ENCODE measurements around the gene FAM174C.

The FAM174C gene

DNA sequence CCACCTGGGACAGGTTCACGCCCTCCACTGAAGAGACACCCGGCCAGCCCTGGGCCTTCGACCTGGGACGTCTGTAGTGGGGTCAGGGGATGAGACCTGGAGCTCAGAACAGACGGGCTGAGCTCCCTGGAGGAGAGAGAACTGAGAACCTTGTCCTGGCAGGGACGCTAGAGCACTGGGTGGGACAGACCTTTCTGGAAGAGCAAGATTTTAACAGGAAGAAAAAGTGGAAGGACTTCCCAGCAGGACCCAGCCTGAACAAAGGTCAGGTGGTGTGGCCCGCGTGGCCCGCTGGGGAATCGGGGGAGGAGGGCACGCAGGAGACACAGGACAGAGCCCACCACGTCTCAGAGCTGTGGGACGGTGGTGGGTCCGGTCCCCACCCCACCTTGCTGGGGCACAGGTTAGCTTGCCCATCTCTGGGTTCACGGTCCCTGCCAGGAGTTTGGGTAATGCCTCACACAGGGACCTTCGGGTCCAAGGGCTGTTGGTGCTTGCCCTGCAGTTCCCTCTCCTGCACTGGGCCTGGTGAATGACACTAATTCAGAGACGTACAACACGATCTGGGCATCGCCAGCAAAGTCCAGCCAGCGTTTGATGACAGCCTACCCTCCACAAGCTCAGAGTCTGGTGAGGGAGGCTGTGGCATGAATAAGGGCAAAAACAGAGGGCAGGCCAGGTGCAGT, 9.1 kb downstream of the FAM174C start:
- in situ Hi-C loops (cut with MboI; ENCODE audit: low sequenced_read_pairs), result no loop called here

GRCh38 chr19:1284979-1285736, 9.8 kb downstream of the FAM174C start:
- in situ Hi-C loops (cut with MboI; ENCODE audit: low sequenced_read_pairs), result no loop called here

- in situ Hi-C loops (cut with MboI; ENCODE audit: low sequenced_read_pairs), result no loop called here
Observed at GRCh38 chr19:1285737-1286360, 10.5 kb downstream of the FAM174C start, which contains the start of gene EFNA2. Gene EFNA2, plus strand, starts transcription at chr19:1285873. Its CDS starts 296 bp downstream, at chr19:1286169.

GRCh38 chr19:1286487-1287353, 11.4 kb downstream of the FAM174C start:
- in situ Hi-C loops (cut with MboI; ENCODE audit: low sequenced_read_pairs), result no loop called here

- in situ Hi-C loops (cut with MboI; ENCODE audit: low sequenced_read_pairs), result no loop called here
Observed at GRCh38 chr19:1287354-1288225, 12.3 kb downstream of the FAM174C start.

- in situ Hi-C loops (cut with MboI; ENCODE audit: low sequenced_read_pairs), result no loop called here
Observed at GRCh38 chr19:1288226-1288612, 12.9 kb downstream of the FAM174C start.

DNA sequence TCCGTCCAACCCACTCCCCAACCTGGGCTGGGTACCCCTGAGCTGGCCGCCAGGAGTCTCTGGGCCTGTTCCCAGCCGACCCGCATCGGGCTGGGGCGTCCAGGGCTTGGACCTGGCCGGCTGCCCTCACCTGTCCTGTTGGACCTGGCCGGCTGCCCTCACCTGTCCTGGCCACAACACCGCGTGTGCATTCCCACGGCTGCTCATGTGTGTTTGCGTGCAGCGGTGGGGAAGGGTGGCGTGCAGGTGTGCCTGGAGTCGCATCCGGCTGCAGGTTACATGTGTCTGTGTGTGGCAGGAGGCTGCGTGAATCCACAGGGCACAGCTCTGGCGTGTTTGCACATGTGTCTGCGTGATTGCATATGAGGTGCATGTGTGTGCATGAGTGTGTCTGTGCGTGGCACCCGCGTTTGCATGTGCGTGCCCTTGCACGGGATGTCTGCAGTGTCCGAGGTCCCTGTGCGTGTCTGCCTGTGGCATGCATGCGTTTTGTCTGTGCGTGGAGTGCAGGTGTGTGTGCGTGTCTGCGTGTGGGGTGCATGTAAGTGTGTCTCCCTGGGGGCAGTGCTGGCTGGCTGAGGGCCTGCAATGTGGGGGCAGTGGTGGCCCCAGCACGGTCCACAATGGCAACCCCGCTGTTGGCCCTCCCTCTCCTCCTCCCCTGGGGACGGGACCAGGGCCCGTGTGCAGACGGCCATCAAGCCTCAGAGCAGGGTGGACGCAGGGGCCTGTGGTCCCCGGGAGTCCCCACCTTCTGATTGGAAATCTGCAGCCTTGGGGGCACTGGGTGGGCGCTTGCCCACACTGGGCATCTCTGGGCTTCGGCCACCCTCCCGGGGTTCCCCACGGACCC, 13.7 kb downstream of the FAM174C start:
- in situ Hi-C loops (cut with MboI; ENCODE audit: low sequenced_read_pairs), result no loop called here

DNA sequence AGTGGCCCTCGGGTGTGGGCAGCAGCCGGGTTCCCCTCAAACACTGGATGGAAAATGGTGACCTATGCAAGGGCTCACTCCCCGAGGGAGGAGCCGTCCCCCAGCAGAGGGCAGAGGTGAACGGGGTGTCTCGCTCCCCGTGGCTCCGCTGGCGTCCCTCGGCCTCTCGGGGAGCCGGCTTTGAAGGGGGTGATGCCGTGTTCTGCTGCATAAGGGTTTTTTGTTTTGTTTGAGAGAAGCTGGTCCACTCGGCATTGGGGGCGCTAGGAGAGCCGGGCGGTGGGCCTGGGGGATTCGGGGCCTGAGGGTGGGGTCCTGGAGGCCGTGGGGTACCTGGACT, 14.3 kb downstream of the FAM174C start:
- in situ Hi-C loops (cut with MboI; ENCODE audit: low sequenced_read_pairs), result no loop called here

DNA sequence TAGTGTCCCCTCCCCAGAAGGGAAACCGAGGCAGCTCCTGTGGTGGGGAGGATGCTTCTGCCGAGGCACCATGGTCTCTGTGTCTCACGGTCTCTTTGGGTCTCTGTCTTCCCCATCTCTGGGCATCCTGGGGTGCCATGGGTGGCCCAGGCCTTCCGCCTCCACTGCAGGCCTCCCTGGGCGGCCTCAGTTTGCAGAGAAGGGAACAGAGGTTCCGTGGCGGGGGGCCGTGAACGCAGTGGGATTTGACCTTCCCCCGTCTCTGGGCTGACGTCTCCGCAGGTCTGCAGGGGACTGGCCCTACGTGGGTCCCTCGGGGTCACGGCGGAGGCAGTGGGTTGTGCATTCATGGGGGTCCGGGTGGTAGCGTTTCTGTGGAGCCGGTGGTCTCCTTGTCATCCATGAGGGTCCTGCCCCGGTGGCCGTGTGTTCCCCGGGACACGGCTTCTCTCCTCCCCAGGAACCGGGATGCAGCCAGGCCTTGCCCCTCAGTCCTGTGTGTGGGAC, 14.9 kb downstream of the FAM174C start:
- in situ Hi-C loops (cut with MboI; ENCODE audit: low sequenced_read_pairs), result no loop called here

DNA sequence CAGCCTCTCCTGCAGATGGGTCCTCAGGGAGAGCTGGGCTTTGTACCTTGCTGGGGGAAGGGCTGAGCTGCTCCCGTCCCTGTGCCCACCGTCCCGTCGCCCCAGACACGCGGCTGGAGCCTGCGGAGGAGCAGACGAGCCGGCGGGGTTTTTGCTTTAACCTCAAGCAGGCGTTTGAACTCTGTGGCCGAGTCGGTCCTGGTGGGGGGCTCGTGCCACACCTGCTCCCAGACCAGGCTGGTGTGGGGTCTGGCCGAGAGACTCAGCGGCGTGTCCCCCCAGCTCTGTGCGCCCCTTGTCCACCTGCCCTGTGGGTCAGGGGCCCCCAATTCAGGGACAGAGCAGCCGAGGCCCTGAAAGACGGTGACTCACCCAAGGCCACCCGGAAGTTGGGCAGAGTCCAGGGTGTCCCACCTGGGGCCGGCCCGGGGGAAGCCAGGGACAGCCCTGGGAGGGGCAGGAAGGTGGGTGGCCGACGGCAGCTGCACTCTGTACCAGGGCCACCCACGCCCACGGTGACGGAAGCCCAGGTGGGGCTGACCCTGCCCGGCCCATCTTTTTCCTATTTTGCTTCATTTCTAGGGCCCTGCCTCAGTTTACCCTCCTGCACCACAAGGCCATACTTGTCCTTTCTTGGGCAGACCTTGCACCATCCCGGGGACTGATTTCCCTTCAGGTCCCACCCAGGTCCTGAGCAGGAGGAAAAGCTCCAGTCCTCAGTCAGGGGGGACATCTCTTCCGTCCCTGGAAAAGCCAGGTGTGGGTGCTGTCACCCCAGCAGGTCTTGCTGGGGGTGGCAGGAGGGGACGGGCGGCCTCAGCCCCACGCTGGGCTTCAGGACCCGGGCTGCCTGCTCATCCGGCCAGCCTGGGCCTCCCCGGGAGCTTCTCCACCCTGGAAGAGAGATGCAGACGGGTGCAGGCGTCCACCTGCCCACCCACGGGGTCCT, 15.6 kb downstream of the FAM174C start:
- in situ Hi-C loops (cut with MboI; ENCODE audit: low sequenced_read_pairs), result no loop called here

DNA sequence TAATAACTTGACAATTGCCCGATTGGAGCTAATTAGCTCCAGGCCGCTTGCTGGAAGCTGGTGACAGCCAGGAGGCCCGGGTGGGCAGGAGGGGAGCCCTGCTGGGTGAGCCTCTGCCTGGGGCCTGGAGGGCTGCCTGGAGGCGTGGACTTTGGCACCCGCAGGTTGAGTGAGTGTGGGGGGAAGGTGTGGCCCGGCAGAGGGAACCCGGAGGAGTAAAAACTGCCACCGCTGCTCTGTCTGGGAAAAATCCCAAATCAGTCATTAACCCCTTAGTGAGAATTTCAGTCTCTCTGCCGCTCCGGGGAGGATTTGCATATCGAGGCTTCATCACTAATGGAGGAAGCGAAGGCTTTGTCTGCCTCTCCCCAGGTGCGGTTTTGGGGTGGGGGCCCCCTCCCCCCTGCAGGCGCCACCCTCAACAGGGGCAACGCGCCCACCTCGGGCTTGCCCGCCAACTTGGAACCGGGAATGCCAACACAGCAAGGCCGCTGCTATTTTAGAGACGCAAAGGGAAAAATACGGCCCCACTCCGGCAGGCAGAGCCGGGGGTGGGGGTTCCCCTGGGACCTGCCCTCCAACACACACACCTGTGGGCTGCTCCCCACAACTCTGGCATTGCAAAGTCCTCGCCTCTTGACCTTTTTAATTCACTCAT, 16.6 kb downstream of the FAM174C start:
- in situ Hi-C loops (cut with MboI; ENCODE audit: low sequenced_read_pairs), result no loop called here

DNA sequence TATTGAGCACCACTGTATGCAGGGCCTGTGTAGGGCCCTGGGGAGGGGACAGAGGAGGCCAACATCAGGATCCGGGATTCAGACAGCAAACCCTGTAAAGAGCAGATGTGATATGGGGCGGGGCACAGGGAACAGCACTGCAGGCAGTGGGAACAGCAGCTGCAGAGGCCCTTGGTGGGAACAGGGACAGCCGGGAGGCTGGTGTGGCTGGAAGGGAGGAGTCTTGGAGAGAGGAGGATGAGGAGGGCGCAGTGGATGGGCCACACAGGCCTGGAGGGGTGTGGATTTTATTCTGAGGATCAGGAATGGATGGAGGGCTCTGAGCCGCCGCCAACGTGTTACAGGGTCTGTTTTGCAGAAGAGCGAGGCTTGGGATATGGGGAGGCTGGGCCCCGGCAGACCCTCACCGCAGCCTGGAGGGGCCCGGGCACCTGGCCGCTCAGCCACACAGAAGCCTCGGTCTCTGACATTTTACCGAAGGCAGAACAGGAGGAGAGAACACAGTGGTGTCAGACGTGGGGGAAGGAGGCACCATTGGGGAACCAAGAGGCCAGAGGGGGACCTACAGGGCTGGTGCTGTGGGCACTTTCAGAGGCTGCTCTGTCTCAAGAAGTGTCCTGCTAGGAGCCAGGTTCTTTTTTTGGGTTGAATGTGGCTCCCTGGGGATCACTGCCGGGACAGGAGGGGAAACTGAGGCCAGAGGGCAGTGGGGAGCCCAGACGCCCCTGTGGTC, 17.3 kb downstream of the FAM174C start:
- in situ Hi-C loops (cut with MboI; ENCODE audit: low sequenced_read_pairs), result no loop called here

DNA sequence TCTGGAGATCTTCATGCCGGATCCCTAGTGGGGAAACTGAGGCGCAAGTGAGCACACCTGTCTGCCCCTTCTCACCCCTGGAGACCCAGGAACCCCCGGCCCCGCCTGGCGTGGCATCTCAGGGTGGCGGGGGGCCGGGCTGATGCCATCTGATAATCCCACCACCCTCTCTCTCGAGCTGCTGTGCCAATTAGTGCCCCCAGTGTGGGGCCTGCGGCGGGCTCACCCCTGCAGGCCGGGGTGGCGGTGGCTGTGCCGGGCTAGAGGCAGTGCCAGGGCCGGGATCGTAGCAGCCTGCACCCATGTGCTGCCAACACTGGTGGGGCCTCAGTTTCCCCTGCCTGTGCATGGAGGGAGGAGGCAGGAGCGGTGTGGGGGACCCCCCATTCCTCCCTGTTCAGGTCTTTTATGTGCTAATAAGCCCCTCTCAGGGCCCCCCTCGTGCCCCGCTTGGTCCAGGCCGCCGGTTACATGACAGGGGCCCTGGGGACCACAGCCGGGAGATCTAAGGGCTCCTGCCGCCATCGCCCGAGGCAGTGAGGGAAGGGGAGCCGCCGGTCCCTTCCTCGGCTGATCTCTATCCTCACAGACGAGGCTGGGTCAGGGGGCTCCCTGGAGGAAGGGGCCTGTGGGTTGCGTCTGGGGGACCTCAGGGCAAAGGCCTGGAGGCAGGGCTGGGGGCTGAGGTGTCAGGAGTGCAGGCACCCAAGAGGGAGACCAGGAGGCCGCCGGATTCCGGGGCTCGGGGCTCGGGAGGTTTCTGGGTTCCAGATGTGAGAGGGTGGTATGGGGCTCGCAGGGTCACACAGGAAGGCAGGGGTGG, 18.7 kb downstream of the FAM174C start:
- in situ Hi-C loops (cut with MboI; ENCODE audit: low sequenced_read_pairs), result no loop called here

GRCh38 chr19:1294688-1295087, 19.4 kb downstream of the FAM174C start:
- in situ Hi-C loops (cut with MboI; ENCODE audit: low sequenced_read_pairs), result no loop called here

DNA sequence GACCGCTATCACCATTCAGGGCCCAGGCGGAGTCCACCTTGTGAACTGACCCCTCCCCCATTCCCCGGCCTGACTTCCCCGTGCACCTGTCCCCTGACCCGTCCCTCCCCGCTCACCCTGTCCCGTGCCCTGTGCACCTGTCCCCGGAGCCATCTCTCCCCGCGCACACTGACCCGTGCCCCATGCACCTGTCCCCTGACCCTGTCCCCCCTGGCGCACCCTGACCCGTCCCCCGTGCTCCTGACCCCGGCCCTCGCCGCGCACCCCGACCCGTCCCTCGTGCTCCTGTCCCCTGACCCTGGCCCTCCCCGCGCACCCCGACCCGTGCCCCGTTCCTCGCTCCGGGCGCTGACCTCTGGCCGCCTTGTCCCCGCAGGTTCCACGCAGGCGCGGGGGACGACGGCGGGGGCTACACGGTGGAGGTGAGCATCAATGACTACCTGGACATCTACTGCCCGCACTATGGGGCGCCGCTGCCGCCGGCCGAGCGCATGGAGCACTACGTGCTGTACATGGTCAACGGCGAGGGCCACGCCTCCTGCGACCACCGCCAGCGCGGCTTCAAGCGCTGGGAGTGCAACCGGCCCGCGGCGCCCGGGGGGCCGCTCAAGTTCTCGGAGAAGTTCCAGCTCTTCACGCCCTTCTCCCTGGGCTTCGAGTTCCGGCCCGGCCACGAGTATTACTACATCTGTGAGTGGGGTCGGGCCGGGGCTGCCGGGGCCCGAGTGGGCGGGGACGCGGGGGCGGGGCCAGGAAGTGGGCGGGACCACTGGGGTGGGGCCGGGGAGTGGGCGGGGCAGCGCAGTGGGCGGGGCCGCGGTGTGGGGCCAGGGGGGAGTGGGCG, 20.1 kb downstream of the FAM174C start:
- in situ Hi-C loops (cut with MboI; ENCODE audit: low sequenced_read_pairs), result no loop called here

Data from HL-60/S4 (cell line).